A549 treated with AZD2906 at 1 μM for 4 hours (cell line): ENCODE measurements around the gene NOXO1. TPM values are rescaled to one million over a fixed set of nuclear protein-coding genes. Genes with fewer than 3 reads are reported as not detected.

Source experiments
- total RNA-seq: library from RNA; stranded (reverse); fragments of 200-300 nt; extraction: Qiagen RNA extraction; gene quantifications from 5 replicates; pipeline ENCODE4 v1.2.3, GENCODE V29; 2022

The NOXO1 gene, protein sequence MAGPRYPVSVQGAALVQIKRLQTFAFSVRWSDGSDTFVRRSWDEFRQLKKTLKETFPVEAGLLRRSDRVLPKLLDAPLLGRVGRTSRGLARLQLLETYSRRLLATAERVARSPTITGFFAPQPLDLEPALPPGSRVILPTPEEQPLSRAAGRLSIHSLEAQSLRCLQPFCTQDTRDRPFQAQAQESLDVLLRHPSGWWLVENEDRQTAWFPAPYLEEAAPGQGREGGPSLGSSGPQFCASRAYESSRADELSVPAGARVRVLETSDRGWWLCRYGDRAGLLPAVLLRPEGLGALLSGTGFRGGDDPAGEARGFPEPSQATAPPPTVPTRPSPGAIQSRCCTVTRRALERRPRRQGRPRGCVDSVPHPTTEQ
- 0.08 to 0.31 TPM (median 0.28 TPM) in 5 replicates for total RNA-seq

DNA sequence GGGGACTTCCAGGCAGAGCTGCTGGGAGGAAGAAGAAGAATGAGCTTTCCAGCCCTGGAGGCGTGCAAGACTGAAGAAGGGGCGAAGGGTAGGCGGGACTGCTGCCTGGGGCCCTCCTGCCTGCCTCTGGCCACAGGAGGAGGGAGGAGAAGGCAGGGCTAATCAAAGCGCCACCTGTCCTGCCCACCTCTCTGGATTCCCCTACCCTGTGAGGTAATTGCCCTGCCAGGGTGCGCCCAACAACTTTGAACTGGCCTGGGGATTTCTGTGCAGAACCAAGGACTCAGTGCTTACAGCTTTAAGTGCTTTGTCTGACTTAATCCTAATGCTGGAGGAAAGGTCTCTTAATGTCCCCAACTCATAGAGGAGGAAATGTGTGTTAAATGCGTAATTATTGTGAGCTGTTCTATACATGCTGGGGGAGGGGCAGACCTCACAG is at the start of gene NOXO1:
TSS of gene NOXO1 (minus strand) at position 72 of the 439 bp plus-strand sequence. CDS start 290 bp downstream, outside the sequence.

DNA sequence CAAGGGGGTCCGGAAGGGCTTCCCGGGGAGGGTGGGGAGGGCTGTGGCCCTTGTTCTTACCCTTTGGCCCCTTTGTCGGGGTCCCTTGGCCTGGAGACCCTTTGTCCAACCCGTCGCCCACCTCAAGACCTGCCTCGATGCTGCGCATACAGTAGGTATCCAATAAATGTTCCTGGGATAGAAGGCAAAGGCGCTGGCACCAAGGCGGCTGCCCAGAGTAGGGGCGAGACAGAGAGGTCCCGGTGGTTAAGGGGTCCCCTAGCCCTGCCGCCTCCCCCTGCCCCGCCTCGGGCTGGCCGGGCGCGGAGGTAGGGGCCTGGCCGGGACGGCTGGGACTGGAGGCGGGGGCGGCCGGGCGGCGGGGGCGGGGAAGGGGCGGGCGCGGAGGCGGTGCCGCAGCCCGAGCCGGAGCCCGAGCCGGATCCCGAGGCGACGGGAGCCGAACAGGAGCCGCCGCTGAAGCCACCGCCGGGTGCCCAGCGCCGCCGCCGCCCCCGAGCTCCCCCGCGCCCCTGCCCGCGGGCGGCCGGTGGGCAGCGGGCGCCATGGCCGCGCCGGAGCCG is 45.3 kb upstream of the NOXO1 start, which contains the start of gene NHERF2:
TSS of gene NHERF2 (plus strand) at position 442 of the 563 bp plus-strand sequence. CDS start at position 546, 104 bp downstream.

DNA sequence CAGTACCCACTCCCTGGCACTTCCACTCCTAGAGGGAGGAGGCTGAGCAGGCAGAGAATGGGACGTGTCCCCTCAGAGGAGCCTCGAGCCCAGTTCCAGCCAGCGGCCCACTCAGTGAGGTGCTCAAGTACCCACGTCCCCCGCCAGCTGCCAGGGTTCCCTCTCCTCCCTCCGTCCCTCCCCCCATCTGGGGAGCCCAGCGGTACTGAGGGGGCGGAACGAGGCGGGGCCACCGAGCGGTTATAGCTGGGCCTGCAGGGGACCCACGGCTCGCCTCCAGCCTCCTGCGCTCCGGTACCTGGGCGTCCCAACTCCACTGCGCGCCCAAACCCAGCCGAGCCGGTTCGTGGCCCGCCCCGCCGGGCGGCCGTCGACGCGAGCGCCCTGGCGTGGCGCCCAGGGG is 38.2 kb upstream of the NOXO1 start, which contains the start of gene NPW:
TSS of gene NPW (plus strand) at position 268 of the 403 bp plus-strand sequence.

DNA sequence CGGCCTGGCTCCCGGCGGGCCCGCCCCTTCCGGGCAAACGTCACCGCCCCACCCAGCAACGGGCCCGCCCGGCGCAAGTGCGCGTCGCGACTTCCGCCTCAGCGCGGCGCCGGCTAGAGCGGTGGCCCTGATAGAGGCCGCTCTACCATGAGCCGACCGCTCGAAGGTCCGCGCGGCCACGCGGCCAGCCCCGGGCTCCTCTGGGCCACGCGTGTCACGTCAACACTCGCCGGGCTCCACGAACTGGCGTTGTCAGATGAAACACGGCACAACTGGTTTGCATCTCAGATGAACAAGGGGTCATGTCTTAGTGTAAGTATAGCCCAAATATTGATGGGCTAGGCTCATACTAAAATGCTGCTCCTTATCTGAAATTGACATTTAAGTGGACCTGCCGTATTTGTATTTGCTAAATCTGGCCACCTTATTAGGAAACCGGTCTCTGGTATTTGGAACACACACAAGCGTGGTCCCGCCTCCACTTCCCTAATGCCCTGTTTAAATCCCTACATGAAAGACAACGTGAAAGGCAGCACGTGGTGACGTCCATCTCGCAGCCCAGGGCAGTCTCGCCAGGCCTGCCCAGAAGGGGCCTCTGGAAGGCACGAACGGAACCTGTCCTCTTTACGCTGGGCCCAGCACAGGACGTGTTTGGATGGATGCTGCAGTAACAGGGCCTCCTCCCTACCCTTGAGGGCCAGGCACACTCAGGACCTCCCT is 28.7 kb upstream of the NOXO1 start, which contains the start of gene ZNF598:
TSS of gene ZNF598 (minus strand) at position 31 of the 720 bp plus-strand sequence.

DNA sequence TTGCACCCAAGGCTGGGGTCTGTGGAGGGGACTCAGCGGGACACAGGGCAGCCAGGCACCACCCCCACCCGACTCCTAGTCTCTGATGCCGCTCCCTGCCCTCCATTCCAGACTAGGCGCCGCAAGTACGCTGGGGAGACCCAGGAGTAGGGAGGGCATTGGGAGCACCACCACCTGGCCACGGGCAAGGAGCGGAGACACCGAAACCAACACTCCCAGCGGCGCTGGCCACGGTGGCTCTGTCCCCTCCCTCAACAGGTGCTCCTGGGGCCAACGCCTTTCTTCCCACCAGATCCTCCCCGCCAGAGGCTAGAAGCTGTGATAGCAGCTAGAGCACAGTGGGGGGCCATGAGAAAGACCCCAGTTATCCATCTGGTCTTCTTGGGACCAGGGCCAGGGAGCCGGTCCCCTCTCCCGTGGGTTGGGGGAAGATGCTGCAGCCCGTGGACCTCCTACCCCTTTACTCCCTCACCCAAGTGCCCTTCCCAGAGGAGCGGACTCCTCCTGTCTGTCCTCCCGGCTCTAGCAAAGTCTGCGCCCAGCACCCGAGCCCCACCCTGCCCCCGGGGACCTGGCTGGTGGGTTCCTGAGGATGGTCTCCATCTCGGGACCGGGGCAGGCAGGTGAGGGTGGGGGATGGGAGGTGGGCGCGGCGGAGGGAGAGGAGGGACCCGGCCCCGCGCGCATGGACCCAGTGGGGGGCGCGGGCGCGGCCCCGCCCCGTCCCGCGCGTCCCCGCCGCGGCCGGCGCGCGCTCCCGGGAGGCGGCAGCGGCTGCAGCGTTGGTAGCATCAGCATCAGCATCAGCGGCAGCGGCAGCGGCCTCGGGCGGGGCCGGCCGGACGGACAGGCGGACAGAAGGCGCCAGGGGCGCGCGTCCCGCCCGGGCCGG is 8.2 kb upstream of the NOXO1 start, which contains the start of gene SYNGR3:
TSS of gene SYNGR3 (plus strand) at position 762 of the 892 bp plus-strand sequence. CDS start 133 bp downstream, outside the sequence.

DNA sequence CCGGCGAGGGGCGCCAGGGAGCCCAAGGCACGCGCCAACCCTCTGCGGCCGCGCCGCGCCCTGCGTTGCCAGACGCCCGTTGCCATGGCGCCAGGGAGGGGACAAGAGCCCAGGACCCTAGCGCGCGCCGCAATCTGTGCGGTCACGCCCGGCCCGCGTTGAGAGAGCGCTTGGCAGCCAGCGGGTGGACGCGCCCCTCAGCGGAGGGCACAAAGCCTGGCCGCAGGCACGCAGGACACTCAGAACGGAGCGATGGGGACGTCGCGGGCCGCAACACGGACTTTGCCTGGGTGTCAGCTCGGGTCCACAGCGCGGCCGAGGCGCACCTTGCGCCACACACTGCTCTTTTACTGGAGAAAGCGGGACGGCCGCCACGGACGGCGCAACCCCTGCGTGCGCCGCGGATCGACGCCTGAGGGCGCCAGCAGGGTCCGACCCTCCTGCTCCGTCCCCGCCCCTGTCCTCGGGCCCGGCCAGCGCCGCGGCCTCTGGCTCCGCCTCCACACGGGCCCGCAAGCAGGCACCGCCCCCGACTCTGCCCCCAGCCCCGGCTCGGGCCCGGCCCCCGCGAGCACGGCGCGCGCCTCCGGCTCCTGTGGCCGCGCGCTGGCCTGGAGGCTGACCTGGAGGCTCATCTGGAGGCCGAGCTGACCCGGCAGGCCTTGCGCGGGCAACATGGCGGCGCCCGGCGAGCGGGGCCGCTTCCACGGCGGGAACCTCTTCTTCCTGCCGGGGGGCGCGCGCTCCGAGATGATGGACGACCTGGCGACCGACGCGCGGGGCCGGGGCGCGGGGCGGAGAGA is 2.5 kb upstream of the NOXO1 start, which contains the start of gene GFER:
TSS of gene GFER (plus strand) at position 650 of the 803 bp plus-strand sequence. CDS start at position 676, 26 bp downstream.

DNA sequence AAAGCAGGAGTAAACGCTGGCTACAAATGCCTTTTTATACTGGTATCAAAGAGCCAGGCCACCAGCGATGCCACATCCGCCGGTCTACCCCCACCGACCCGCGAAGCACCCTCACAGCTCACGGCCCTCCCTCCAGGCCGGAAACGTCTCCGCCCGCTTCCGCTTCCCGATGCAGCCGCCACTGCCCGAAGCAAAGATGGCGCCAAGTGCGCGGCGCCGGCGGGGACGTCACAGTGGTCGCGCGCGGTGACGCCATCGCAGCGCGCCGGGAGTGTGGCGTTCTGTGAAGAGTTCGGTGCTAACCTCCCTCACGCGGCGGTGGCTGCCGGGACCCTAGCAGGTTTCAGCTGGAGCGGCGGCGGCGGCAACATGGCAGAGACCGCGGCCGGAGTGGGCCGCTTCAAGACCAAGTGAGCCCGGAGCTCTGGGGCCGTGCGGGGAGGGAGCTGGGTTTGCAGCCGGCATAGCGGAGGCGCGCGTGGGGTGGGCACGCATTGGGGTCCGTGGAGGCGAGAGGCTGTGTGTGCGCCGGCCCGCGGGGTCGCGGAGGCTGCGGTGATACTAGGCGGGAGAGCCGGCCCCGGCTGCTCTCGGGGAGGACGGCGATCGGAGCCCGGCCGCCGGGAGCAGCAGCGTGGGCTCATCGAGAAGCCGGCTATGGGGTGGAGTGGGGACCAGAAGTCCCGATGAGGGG is 9.3 kb downstream of the NOXO1 start, which contains the start of gene TBL3:
TSS of gene TBL3 (plus strand) at position 258 of the 694 bp plus-strand sequence. CDS start at position 370, 112 bp downstream.

DNA sequence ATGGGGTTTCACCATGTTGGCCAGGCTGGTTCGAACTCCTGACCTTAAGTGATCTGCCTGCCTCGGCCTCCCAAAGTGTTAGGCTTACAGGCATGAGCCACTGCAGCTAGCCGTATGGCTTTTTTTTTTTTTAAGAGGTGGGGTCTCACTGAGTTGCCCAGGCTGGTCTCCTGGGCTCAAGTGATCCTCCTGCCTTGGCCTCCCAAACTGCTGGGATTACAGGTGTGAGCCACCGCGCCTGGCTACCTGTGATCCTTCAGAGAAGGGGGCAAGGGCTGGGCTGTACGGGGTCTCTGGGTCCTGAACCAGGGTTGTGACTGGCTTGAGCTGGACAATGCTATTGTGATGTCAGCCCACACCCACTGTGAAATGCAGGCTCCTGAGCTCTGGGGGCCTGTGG is 14.8 kb downstream of the NOXO1 start, which contains the start of gene RNF151:
TSS of gene RNF151 (plus strand) at position 397 of the 400 bp plus-strand sequence. CDS start 26 bp downstream, outside the sequence.

DNA sequence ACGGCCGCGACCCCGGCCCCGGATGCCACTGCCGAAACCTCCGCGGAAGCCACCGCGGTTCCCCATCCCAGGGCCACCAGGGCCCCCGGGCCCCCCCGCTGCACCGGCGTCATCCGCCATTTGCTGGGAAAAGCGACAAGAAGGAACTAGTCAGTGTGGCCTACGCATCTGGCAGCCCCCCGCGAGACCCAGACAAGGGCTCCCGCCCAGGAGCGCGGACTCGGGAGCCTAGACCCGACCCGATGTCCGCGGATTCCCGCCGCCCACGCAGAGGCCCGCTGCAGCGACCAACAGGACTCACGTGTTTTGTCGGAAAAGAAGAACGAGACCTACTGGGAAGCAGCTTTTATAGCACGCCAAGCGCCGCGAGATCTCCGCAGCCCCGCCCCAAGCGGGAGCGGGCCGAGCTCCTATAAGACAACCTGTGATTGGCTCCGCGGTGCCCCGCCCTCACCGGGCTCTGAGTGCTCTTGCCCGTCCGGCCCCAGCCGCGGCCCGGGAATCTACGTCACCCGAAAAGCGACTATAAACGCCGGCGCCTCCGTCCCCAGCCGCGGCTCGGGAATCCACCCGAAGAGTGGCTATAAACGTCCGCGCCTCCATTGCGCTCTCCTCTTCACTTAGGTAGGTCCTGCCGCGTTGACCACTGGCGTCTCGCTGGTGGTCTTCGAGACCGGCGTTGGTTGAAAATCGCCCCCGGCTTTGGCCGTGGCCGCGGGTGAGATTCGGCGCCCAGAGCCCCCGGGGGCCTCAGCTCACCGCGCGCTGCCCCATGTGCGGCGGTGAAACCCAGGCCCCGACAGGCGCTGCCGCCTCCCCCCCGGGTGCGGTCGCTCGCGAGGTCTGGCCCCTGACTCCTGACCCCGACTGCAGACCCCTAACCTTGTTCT is 16.5 kb downstream of the NOXO1 start, which contains the start of gene RPS2:
TSS of gene RPS2 (minus strand) at position 321 of the 890 bp plus-strand sequence. CDS start at position 120, 201 bp downstream.

DNA sequence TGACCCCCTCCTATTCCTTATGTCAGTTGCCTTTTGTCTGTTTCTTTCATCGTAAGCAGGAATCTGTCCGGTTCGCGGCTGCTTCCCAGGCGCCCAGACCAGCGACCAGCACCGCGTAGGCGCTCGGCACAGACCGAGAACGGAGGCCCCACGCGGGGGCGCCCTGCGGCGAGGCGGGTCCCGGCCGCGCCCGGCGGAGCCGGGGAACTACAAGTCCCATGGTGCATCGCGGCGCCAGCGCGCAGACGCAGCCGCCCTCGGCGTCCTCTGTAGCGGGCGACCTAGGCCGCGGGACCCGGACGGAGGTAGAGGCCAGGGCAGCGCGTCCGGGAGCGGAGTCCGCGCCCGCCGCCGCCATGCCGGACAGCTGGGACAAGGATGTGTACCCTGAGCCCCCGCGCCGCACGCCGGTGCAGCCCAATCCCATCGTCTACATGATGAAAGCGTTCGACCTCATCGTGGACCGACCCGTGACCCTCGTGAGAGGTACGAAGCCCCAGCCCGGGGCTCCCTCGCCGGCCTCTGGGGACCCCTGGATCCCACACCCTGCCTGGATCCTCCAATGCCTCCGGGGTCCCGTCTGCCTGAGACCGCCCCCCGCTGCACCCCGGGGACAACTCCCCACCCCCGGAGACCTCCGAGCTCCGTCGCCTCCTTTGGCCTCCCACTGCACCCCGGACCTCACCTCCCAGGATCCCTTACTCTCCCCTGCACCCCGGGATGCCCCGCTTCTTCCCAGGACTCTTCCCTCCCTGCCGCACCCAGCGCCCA is 21.8 kb downstream of the NOXO1 start, which contains the start of gene NDUFB10:
TSS of gene NDUFB10 (plus strand) at position 270 of the 771 bp plus-strand sequence. CDS start at position 357, 87 bp downstream.

DNA sequence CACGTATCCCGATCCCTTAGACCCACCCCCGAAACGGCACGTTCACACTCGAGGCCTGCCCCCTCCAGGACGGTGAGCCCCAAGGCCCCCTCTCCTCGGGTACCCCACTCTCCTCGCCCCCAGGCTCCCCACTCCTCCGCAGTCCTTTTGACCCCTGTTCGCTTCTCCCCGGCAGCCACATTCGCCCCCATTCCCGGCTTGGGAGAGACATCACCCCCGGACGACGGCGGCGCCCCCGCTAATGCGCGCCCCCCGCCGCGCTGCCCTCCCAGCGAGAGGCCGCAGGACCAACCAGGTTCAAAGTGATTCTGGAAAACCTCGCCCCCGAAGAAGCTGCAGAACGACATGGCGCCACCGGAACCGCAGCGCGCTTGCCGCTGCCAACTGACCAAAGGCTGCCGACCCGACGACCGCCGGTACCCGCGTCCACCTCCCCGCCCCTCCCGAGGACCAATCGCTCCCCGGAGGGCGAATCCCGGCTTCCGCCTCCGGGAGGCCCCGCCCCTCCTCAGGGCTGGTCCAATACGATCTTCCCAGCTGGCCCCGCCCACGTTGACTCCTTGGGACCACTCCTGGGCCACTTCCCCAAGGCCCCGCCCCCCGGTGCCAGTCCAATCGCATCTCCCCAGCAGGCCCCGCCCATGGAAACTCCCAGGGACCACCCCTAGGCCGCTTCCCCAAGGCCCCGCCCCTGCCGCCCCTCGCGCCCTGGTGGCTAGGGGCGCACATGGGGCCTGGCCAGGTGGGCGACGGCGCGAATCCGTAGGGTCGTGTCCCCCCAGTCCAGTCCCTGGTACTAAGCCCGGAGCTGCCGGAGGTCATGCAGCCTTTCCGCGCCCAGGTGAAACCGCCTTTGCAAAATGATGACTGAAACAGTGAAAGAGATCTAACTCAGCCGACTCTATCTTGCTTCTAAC is 38.2 kb downstream of the NOXO1 start, which contains the start of gene MSRB1:
TSS of gene MSRB1 (minus strand) at position 390 of the 917 bp plus-strand sequence. CDS start at position 347, 43 bp downstream.

Other genes with a start within 250 kb of the NOXO1 start
- 27.8 to 65.4 TPM (median 62.1 TPM) in 5 replicates for gene NME3, start 209.9 kb downstream of the NOXO1 start, total RNA-seq
- gene EME2, start 208.7 kb downstream of the NOXO1 start, total RNA-seq, result 5.9 to 12.6 TPM (median 8.3 TPM) in 5 replicates
- 151 to 264 TPM (median 250 TPM) in 5 replicates for gene MRPS34, start 208.3 kb downstream of the NOXO1 start, total RNA-seq
- 19.3 to 30.3 TPM (median 29.5 TPM) in 5 replicates for gene SPSB3, start 198.9 kb downstream of the NOXO1 start, total RNA-seq
- 60.7 to 88.7 TPM (median 83.0 TPM) in 5 replicates for gene NUBP2, start 198.5 kb downstream of the NOXO1 start, total RNA-seq
- 0.03 to 0.18 TPM (median 0.06 TPM) in 4 of 5 replicates, not detected in the other for gene IGFALS, start 187.8 kb downstream of the NOXO1 start, total RNA-seq
- 57.8 to 76.0 TPM (median 74.4 TPM) in 5 replicates for gene HAGH, start 154.6 kb downstream of the NOXO1 start, total RNA-seq
- gene FAHD1, start 154.3 kb downstream of the NOXO1 start, total RNA-seq, result 46.8 to 52.1 TPM (median 49.6 TPM) in 5 replicates
- 1.2 to 2.2 TPM (median 1.4 TPM) in 5 replicates for gene MEIOB, start 109.3 kb downstream of the NOXO1 start, total RNA-seq
- gene HS3ST6, start 63.1 kb downstream of the NOXO1 start, total RNA-seq, result 1.1 to 2.1 TPM (median 2.0 TPM) in 5 replicates
- 32.5 to 43.0 TPM (median 42.2 TPM) in 5 replicates for gene MSRB1, start 38.3 kb downstream of the NOXO1 start, total RNA-seq
- gene RPL3L, start 26.8 kb downstream of the NOXO1 start, total RNA-seq, result 0.09 to 0.11 TPM (median 0.10 TPM) in 3 of 5 replicates, not detected in the others
- gene NDUFB10, start 21.9 kb downstream of the NOXO1 start, total RNA-seq, result 247 to 295 TPM (median 252 TPM) in 5 replicates
- 3,695 to 5,624 TPM (median 5,467 TPM) in 5 replicates for gene RPS2, start 16.6 kb downstream of the NOXO1 start, total RNA-seq
- not detected in 5 replicates for gene RNF151, start 14.6 kb downstream of the NOXO1 start, total RNA-seq
- 31.6 to 41.2 TPM (median 38.0 TPM) in 5 replicates for gene TBL3, start 9.4 kb downstream of the NOXO1 start, total RNA-seq
- 23.0 to 44.4 TPM (median 40.1 TPM) in 5 replicates for gene GFER, start 2.7 kb upstream of the NOXO1 start, total RNA-seq
- 5.0 to 9.3 TPM (median 8.2 TPM) in 5 replicates for gene SYNGR3, start 8.5 kb upstream of the NOXO1 start, total RNA-seq
- gene ZNF598, start 28.4 kb upstream of the NOXO1 start, total RNA-seq, result 47.7 to 63.8 TPM (median 61.2 TPM) in 5 replicates
- gene NPW, start 38.3 kb upstream of the NOXO1 start, total RNA-seq, result 0.65 to 1.4 TPM (median 0.88 TPM) in 5 replicates
- gene NHERF2, start 45.4 kb upstream of the NOXO1 start, total RNA-seq, result 45.2 to 69.1 TPM (median 66.9 TPM) in 5 replicates
- 36.2 to 51.1 TPM (median 47.9 TPM) in 5 replicates for gene NTHL1, start 66.4 kb upstream of the NOXO1 start, total RNA-seq
- 32.0 to 40.6 TPM (median 34.1 TPM) in 5 replicates for gene TSC2, start 66.5 kb upstream of the NOXO1 start, total RNA-seq
- gene PKD1, start 154.4 kb upstream of the NOXO1 start, total RNA-seq, result 34.4 to 54.4 TPM (median 49.3 TPM) in 5 replicates
- gene RAB26, start 167.2 kb upstream of the NOXO1 start, total RNA-seq, result 1.9 to 4.4 TPM (median 3.3 TPM) in 5 replicates
- 39.0 to 55.8 TPM (median 49.7 TPM) in 5 replicates for gene TRAF7, start 174.3 kb upstream of the NOXO1 start, total RNA-seq
- gene CASKIN1, start 215.1 kb upstream of the NOXO1 start, total RNA-seq, result 0.23 to 1.00 TPM (median 0.47 TPM) in 5 replicates
- 39.9 to 53.2 TPM (median 51.0 TPM) in 5 replicates for gene MLST8, start 224.0 kb upstream of the NOXO1 start, total RNA-seq
- gene BRICD5, start 229.4 kb upstream of the NOXO1 start, total RNA-seq, result 1.5 to 4.8 TPM (median 3.4 TPM) in 5 replicates
- gene PGP, start 233.4 kb upstream of the NOXO1 start, total RNA-seq, result 14.8 to 35.7 TPM (median 32.9 TPM) in 5 replicates
- 18.7 to 26.9 TPM (median 24.7 TPM) in 5 replicates for gene E4F1, start 242.1 kb upstream of the NOXO1 start, total RNA-seq